Progenitor cell of endocrine pancreas (in vitro differentiated cells): ENCODE measurements around the gene DOCK4. TPM values are rescaled to one million over a fixed set of nuclear protein-coding genes. Genes with fewer than 3 reads are reported as not detected.

Experiments used
- DNase-seq: peaks from one replicate; pipeline ENCODE4 v3.0.0; 2021; ENCODE audit warnings: low spot score; ENCODE audit not compliant: unreplicated experiment
- H3K27ac Mint-ChIP-seq: 2 replicates; pipeline ENCODE4 v1.8.0; 2021; ENCODE audit warnings: mild to moderate bottlenecking, moderate library complexity, mixed read lengths
- H3K27me3 Mint-ChIP-seq: 2 replicates; pipeline ENCODE4 v1.8.0; 2021; ENCODE audit warnings: mixed read lengths
- H3K36me3 Mint-ChIP-seq: 2 replicates; pipeline ENCODE4 v1.8.0; 2022; ENCODE audit warnings: mixed read lengths; ENCODE audit not compliant: insufficient read depth
- H3K4me1 Mint-ChIP-seq: 2 replicates; pipeline ENCODE4 v1.8.0; 2021; ENCODE audit warnings: low read depth, mixed read lengths
- H3K4me3 Mint-ChIP-seq: 2 replicates; pipeline ENCODE4 v1.8.0; 2021; ENCODE audit warnings: low read depth, mild to moderate bottlenecking, moderate library complexity, mixed read lengths
- H3K9me3 Mint-ChIP-seq: 2 replicates; pipeline ENCODE4 v1.8.0; 2021; ENCODE audit warnings: low read depth, mixed read lengths
- total RNA-seq: library from RNA; stranded (reverse); gene quantifications from 2 replicates; pipeline ENCODE4 v1.2.1, GENCODE V29; 2021
- TF ChIP-seq, protein P1 (sequence below): fragments of 200-600 bp; sonication (generic); IDR thresholded peaks from one replicate; pipeline ENCODE4 v1.5.0; 2021; ENCODE audit warnings: antibody characterized with exemption, mild to moderate bottlenecking; ENCODE audit not compliant: unreplicated experiment

DOCK4 gene
- total RNA-seq, 1 donor from 2014 or later = 28.8 TPM

GRCh38 chr7:112202816-112203215, 3.4 kb downstream of the DOCK4 start:
- Mint-ChIP-seq H3K27ac (no peak overlapping the region), H3K9me3 (no peaks in the 10 kb centered on the region), H3K4me1 (peaks cover 27% of the 10 kb centered on the region), H3K4me3 (no peak overlapping the region), H3K27me3 (no peaks in the 10 kb centered on the region), H3K36me3 (no peaks in the 10 kb centered on the region)
- DNase-seq = no peak
- TF ChIP-seq, protein P1, sequence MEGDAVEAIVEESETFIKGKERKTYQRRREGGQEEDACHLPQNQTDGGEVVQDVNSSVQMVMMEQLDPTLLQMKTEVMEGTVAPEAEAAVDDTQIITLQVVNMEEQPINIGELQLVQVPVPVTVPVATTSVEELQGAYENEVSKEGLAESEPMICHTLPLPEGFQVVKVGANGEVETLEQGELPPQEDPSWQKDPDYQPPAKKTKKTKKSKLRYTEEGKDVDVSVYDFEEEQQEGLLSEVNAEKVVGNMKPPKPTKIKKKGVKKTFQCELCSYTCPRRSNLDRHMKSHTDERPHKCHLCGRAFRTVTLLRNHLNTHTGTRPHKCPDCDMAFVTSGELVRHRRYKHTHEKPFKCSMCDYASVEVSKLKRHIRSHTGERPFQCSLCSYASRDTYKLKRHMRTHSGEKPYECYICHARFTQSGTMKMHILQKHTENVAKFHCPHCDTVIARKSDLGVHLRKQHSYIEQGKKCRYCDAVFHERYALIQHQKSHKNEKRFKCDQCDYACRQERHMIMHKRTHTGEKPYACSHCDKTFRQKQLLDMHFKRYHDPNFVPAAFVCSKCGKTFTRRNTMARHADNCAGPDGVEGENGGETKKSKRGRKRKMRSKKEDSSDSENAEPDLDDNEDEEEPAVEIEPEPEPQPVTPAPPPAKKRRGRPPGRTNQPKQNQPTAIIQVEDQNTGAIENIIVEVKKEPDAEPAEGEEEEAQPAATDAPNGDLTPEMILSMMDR = no peak

- TF ChIP-seq, protein P1 = no peak
Observed at GRCh38 chr7:112201839-112202238, 4.4 kb downstream of the DOCK4 start.

DNA sequence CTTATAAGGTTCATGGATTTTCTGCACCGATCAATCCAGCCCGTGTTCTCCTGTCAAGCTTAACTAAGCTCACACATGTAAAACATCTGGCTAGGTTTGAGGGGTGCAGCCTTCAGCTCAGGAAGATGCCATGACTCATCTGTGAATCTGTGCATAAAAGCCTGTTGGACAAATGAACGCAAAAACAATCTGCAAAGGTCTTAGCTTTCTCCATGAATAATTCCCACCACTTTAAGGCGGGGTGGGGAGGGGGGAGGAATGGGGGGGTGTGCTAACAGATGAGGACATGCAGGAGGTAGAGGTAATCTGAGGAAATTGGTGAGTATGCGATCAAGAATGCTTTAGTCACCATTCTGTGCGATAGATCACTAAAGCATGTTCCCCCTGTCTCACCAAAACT, 4.8 kb downstream of the DOCK4 start:
- H3K36me3 Mint-ChIP-seq = no peaks in the 10 kb centered on the region
- H3K4me1 Mint-ChIP-seq = peaks cover 21% of the 10 kb centered on the region
- no peaks in the 10 kb centered on the region for H3K27me3 Mint-ChIP-seq
- DNase-seq = no peak
- no peak overlapping the region for H3K27ac Mint-ChIP-seq
- TF ChIP-seq, protein P1 = no peak
- no peak overlapping the region for H3K4me3 Mint-ChIP-seq
- H3K9me3 Mint-ChIP-seq = no peaks in the 10 kb centered on the region

More at GRCh38 chr7:112201839-112202238, 4.4 kb downstream of the DOCK4 start:
- Mint-ChIP-seq H3K4me1 (peaks cover 21% of the 10 kb centered on the region), H3K27me3 (no peaks in the 10 kb centered on the region), H3K36me3 (no peaks in the 10 kb centered on the region), H3K27ac (no peak overlapping the region), H3K4me3 (no peak overlapping the region), H3K9me3 (no peaks in the 10 kb centered on the region)
- DNase-seq = no peak

- TF ChIP-seq, protein P1 = no peak
- no peak overlapping the region for H3K27ac Mint-ChIP-seq
- no peak overlapping the region for H3K4me3 Mint-ChIP-seq
- H3K36me3 Mint-ChIP-seq = no peaks in the 10 kb centered on the region
- peaks cover 19% of the 10 kb centered on the region for H3K4me1 Mint-ChIP-seq
- no peaks in the 10 kb centered on the region for H3K27me3 Mint-ChIP-seq
- DNase-seq = no peak
- H3K9me3 Mint-ChIP-seq = no peaks in the 10 kb centered on the region
Observed at GRCh38 chr7:112199672-112200071, 6.5 kb downstream of the DOCK4 start.

- H3K27ac Mint-ChIP-seq = no peak overlapping the region
- H3K4me1 Mint-ChIP-seq = peaks cover 14% of the 10 kb centered on the region
- H3K27me3 Mint-ChIP-seq = no peaks in the 10 kb centered on the region
- no peak for DNase-seq
- H3K36me3 Mint-ChIP-seq = no peaks in the 10 kb centered on the region
- TF ChIP-seq, protein P1 = no peak
- no peak overlapping the region for H3K4me3 Mint-ChIP-seq
- no peaks in the 10 kb centered on the region for H3K9me3 Mint-ChIP-seq
Observed at GRCh38 chr7:112199035-112199655, 7.1 kb downstream of the DOCK4 start.
